Measurements from ENCODE around the gene TANGO2. TPM values are rescaled to one million over a fixed set of nuclear protein-coding genes. Genes with fewer than 3 reads are reported as not detected.

Gene TANGO2
- total and polyA plus RNA-seq, 9 of the 15 experiments (the other 6 are each of a cell fraction or from before 2014, with no cell fraction given): 15.5 to 94.9 (median 70.1) TPM

- TF ChIP-seq THAP7 (CRISPR knock-in tag; IDR thresholded peaks at IDR 0.05) (no peak), NONO (IDR thresholded peaks at IDR 0.05; ENCODE audit: low read depth in 2 of 2, low read length in 1 of 2) (no peak), ZBTB34 (CRISPR knock-in tag; IDR thresholded peaks at IDR 0.05) (no peak), U2AF1 (optimal IDR thresholded peaks at IDR 0.05; ENCODE audit: low read depth, low read length) (no peak), RB1 (IDR thresholded peaks at IDR 0.05; ENCODE audit: low read depth) (no peak), SAFB2 (IDR thresholded peaks at IDR 0.05; ENCODE audit: borderline replicate concordance, low read depth, low read length, severe bottlenecking) (no peak), SLC30A9 (CRISPR knock-in tag; IDR thresholded peaks at IDR 0.05) (no peak), THAP12 (CRISPR knock-in tag; IDR thresholded peaks at IDR 0.05) (peak; percentile 62), HMGXB4 (CRISPR knock-in tag; IDR thresholded peaks at IDR 0.05) (no peak; the same call in none of the 2 replicates), ZBTB17 (CRISPR knock-in tag; IDR thresholded peaks at IDR 0.05) (peak; percentile 64), BCLAF1 (IDR thresholded peaks at IDR 0.05; ENCODE audit: borderline replicate concordance in 1 of 2, control insufficient read depth in 1 of 2, low read depth in 2 of 2, low read length in 1 of 2) (no peak), ZNF24 (IDR thresholded peaks at IDR 0.05) (no peak), ELK1 (CRISPR knock-in tag; IDR thresholded peaks at IDR 0.05) (no peak), OTX1 (CRISPR knock-in tag; IDR thresholded peaks at IDR 0.05) (peak; percentile 49)
Observed at GRCh38 chr22:20021196-20022181, 579 bp downstream of the TANGO2 start (continued).

Measured in K562 (cell line).